ENCODE results near the gene CSMD2.

DNA sequence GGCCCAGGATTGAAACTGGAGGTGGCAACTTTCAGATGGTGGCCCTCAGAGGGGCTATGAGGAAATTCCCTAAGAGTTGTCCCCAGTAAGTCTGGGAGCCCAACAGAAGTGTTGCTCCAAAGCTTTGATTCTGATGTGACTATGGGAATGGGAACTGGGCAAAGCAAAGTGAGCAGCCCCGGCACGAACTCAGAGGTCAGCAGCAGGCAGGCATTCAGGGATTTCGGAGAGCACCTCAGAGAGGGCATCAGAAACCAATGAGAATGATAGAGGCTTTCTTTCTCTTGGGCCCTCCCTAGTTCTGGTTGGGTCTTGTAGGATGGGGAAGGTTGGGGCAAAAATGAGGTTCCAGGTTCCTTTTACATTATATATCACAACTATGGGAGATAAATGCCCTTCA, 422.4 kb downstream of the CSMD2 start:
- no peak for TF ChIP-seq CTCF (conservative IDR thresholded peaks at IDR 0.05; ENCODE audit: low read length)
- TF ChIP-seq EZH2phosphoT487 (IDR thresholded peaks at IDR 0.05; ENCODE audit: borderline replicate concordance): no peak
